Measurements from ENCODE around the gene JADE2.

GRCh38 chr5:134592141-134592746, 66.8 kb downstream of the JADE2 start:
- TF ChIP-seq EP300 (IDR thresholded peaks at IDR 0.05), result no peak
- TF ChIP-seq CTCF (IDR thresholded peaks at IDR 0.05), result no peak

Measured in sigmoid colon (tissue), 4 donors.